SIG-M5 treated with dmso at 0.1 percent for 504 hours (cell line): ENCODE measurements around the gene ASTN1.

Source experiments
- DNase-seq: peaks from one replicate; lab custom pipeline; 2025; ENCODE audit not compliant: unreplicated experiment; lab: John Stamatoyannopoulos, UW

Gene ASTN1

GRCh38 chr1:176934370-176934769, 230.1 kb downstream of the ASTN1 start:
- DNase-seq = no peak

GRCh38 chr1:176932114-176933104, 232.1 kb downstream of the ASTN1 start:
- no peak for DNase-seq

DNA sequence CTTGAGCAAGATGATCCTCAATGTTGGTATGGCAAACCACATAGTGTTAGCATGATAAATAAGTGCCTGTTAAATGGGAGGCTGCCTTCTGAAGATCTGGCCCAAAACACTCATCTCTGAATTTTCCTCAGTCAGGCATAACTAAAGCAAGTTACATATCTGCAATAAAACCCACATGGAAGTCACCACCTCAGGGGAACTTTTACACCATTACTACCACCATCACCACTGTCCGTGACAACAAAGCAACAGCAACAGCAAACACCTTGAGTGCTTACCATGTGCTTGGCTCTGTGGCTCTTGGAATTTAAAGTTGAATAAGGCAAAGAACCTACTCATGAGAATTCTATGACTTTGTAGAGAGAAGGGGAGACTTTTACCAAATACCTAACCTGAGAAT, 233.0 kb downstream of the ASTN1 start:
- no peak for DNase-seq

DNA sequence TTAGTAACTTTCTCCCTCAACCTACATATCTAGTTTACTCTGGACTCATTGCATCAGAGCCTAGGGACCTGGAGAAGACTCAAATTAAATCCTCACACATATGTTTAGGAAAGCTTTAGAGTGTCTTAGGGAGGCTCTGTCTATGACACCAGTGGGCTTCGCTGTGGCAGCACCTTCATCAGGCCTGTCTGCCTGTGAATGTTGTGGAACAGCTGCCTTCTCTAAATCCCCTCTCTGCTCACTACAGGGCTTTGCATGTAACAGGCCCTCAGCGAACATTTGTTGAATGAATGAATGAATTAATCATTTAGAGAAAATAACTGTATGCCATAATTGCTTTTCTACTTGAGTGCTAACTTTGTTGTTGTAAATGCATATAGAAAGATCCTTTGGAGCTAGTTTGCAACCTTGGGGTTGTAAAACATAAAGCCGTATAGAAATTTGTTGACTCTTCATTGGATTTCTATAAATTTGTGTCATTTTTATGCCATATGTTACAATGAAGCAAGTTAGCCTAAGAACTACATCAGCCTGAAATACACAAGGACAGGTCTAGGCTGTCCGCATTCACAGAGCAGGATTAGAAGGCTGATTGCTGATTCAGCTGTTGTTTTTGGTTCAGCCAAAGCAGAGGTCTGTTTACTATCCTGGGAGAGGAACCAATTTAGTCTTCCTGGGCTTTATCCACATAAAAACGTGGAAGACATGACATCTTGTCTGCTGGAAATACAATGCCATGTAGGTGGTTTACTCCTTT, 238.0 kb downstream of the ASTN1 start:
- no peak for DNase-seq

GRCh38 chr1:176925223-176925622, 239.3 kb downstream of the ASTN1 start:
- no peak for DNase-seq

DNA sequence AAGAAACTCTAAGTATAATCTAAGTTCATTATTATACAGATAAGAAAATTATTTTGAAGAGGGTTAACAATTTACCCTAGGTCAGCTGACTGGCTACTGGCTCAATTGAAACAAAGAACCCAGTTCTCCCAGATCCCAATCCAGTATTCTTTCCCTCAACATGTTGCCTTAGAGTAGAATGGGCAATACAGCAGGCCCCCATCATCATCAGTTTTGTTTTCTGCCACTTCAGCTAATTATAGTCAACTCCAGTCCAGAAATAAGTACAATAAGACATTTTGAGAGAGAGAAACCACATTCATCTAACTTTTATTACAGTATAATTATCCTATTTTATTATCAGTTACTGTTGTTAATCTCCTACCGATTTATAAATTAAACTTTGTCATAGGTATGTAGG, 241.2 kb downstream of the ASTN1 start:
- no peak for DNase-seq

DNA sequence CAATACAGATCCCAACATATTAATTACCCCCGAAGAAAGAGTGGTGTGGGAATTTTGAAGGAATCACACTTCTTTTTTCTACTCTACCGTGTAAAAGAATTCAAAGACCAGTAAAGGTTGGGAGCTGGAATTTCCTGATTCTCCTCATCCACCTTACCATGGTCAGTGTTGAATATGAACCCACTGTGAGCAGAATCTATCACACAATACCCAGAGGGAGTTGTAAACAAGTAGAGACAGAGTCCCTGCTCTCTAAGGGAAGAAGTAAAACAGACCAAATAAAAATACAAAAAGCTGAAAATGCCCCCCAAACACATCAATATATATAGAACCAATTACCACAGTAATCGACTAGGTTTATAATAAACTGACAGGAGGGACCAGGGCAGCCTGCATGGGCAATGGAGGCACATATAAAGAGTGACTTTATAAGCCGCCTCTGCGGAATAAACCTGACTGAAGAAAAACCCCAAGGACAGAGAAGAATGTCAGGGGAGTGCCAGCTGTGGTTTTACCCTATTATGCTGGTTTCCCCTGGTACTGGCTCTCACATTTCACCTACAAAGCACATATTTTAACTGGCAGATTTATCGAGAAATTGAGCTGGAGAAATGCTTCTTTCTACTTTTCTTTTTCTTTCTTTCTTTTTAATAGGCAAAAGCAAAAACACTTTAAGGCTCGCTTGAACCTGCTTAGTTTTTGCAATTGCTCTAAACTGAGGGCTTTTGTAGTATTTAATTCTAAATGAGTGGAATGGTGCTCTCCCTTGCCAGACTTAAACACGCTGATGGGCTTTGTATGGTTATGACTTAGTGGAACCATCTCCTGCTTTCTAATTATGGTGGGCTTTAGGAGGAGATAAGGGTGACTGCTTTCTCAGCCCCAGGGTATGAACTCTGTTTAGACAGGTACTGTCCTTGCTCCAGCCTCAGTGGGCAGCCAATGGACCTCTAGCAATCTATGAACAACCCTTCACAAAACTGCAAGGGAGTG, 244.8 kb downstream of the ASTN1 start:
- no peak for DNase-seq

DNA sequence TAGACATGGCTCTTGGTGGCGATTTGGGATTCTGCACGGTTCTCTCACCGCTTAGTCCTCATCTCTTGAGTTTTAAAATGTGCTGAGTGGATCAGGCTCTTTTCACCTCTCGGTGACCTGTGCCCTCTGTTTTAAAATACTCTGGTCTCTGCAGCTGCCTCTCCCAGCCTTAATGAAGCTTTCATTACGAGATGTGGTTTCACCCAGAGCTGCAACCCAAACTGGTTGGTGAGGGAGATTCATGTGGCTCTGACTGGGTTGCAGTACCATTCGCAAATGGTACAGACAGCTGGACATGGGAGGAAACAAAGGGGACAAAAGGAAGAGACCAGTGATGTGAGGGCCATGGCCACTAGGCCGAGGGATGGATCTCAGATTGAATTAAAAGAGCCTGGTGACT, 258.9 kb downstream of the ASTN1 start:
- no peak for DNase-seq

GRCh38 chr1:176904057-176904751, 260.3 kb downstream of the ASTN1 start:
- no peak for DNase-seq

GRCh38 chr1:176903474-176903873, 261.0 kb downstream of the ASTN1 start:
- DNase-seq = no peak

DNA sequence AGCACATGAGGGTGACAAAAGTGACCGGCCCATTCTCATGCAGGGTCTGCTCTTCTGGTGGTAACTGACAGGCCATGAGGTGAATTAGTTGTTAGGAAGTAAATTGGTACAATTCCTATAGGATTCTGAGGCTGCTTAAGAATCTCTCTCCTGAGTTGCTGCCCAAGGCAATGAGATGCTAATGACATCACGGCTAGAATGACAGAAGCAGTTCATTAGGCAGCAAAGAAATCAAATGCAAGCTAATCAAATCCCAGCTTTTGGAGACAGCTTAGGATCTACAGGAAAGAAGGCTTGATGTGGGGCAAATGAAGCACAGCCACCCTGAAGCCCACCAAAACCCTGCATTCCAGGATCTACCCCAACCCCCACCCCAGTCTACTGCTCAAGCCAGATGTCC, 265.2 kb downstream of the ASTN1 start:
- DNase-seq = no peak

DNA sequence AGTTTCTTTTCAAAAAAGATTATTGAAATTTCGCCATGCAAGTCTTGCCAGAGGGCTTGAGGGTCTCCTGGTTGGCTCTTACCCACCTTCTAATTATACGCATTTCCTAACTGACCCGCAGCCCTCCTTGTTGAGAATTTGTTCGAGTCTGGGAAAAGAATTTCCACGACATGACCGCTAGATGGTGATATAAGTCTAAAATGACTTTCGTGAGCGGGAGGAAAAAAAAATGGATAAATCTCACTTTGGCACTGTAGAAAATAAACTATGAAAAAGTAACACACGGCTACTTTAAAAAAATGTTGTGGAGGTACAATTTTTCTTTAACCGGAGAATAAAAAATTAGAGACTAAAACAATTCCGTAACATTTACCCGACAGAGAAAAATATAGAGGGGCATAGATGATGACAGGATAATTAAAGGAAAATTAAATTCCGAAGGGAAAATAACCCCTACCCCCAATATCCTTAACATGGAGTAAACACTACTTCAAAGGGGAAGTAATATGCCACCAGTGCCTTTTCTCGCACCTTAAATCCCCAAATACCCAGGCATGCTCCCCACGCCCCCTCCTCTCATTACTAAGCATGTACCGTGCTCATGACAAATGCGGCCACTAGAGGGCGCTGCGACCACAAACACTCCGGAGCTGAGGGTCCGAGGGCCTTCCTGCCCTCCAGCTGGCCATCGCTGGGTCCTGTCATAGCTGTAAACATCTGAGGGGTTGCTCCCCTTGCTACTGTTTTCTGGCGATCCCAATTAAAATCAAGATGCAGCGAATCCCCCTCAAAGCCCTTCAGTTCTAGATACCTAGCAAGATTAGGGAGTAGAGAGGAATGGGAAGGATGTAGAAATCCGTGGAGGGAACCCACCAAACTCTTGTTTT, 266.9 kb downstream of the ASTN1 start:
- peak; percentile 75 for DNase-seq

DNA sequence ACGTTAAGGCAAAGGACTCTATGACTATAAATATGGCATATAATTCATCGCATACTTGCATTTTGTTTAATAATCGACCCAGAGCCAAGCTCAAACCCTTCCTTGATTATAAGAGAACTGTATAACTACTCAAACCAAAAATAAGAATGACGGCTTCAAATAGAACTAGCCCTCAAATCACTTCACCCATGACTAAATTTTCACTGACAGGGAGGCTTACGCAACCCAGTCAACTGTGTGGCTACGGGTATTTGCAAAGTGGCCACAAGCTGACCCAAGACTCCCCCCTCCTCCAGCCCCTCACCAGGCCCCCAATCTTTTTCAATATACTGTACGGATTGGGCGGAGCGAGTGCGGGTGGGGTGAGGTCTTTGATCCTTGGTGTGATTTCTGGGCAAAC, 268.3 kb downstream of the ASTN1 start:
- no peak for DNase-seq

DNA sequence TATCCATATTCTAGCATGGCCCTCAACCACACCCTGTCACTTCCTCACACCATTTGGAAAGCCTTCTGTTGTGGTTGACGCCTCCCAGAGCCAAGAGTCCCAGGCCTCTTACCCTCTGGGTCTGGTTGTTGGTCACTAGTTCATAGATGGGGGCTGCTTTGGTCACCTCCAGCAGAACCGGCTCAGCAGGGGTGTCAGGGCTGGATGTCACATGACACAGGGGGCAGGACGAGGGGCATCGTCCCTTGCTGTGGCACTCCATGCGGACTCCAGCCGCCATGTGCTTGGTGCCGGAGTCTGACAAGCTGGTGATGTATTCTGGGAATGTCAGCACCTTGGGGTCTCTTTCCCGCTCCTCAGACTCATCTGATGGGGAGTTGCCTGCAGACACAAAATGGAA, 270.1 kb downstream of the ASTN1 start:
- no peak for DNase-seq

DNA sequence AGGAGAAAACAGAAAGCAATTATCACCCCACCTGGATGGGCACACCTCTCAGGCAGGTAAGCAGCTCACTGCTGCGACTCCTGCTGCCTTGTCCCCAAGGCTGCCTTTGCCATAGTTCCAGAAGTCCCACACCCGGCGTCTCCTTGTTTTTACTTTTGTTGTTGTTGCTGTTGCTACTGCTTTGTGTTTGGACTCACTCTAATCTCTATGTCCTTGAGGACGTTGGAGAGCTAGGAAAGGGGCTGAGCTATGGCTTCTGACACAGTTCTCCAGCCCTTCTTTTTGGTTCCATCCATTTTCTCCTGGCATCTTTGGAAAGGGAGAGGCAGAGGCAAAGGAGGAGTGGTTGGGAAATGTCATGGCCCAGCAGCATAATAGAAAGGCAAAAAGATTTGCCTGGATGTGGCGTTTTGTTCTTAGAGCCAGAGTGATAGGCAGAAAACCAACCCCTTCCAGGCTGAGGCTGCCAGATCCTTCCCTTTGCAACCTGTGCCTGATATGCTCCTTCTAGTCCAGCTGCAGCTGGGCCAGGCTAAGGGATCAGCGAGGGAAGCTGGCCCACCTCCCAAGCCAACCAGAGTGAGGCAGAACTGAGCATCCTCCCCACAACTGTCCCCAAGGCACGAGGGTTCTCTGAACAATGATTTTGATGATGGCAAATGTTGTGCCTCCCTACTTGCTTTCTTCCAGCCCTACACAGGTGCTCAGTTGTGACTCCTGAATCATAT, 270.7 kb downstream of the ASTN1 start:
- no peak for DNase-seq

- no peak for DNase-seq
These were observed 276.0 kb downstream of the ASTN1 start for GRCh38 chr1:176888471-176889032.

GRCh38 chr1:176885751-176886150, 278.8 kb downstream of the ASTN1 start:
- no peak for DNase-seq

DNA sequence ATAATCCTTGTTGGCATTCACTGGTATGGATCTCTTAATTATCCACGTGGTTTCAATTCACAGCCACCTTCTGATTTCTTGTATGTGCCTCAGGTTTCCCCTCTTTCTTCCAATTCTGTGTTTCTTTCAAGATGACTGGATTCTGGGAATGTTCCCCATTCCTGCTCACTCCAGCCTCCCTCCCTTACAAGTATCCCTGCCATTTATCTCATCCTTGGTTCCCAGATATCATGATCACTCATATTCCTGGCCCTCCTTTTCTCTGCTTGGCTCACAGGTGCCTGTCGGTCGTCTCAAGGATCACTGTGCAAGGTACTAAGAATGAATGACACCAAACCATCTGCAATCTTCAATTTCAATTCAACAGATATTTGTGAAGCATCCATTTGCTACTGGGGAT, 279.2 kb downstream of the ASTN1 start:
- no peak for DNase-seq
